ENCODE data around the gene ARHGAP26.
"Not testable (repeated sequence)": the region's sequence is repeated elsewhere in the genome, so short reads cannot be mapped to it uniquely, and the experiment has no call there.

DNA sequence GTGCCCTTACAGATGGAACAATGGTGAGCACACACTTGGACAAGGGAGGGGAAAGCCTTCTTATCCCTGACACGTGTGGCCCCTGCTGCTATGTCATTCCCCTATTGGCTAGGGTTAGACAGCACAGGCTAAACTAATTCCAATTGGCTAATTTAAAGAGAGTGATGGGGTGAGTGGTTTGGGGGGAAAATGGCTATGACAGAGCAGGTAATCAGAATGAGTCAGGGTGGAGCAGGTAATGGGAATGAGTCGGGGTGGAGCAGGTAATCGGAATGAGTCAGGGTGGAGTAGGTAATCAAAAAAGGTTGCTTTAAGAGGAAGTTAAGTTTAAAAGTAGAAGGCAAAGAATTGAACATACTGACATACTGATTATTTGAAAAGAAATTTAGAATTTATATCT lies 324.4 kb downstream of the ARHGAP26 start:
- TF ChIP-seq, protein P1, sequence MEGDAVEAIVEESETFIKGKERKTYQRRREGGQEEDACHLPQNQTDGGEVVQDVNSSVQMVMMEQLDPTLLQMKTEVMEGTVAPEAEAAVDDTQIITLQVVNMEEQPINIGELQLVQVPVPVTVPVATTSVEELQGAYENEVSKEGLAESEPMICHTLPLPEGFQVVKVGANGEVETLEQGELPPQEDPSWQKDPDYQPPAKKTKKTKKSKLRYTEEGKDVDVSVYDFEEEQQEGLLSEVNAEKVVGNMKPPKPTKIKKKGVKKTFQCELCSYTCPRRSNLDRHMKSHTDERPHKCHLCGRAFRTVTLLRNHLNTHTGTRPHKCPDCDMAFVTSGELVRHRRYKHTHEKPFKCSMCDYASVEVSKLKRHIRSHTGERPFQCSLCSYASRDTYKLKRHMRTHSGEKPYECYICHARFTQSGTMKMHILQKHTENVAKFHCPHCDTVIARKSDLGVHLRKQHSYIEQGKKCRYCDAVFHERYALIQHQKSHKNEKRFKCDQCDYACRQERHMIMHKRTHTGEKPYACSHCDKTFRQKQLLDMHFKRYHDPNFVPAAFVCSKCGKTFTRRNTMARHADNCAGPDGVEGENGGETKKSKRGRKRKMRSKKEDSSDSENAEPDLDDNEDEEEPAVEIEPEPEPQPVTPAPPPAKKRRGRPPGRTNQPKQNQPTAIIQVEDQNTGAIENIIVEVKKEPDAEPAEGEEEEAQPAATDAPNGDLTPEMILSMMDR (optimal IDR thresholded peaks at IDR 0.05 in 1 of 3, IDR thresholded peaks at IDR 0.05 in 1 of 3, conservative IDR thresholded peaks at IDR 0.05 in 1 of 3; ENCODE audit: extremely low read depth in 1 of 3, insufficient read depth in 2 of 3, low read length in 3 of 3): not testable (repeated sequence)
- not testable (repeated sequence) for TF ChIP-seq EZH2 (IDR thresholded peaks at IDR 0.05; ENCODE audit: low read length)

All from keratinocyte (primary cell).